Heart left ventricle (tissue), 13 donors: ENCODE data around the gene DAB1.

Experiments
- POLR2A ChIP-seq, 2 donors: fragments of 450-650 bp; IDR thresholded peaks; one replicate each; pipeline ENCODE4 v1.6.1; 2017; ENCODE audit warnings: antibody characterized with exemption in 2 of 2, mild to moderate bottlenecking in 2 of 2, moderate library complexity in 2 of 2
- TF ChIP-seq, protein P1 (sequence below), 12 donors: fragments of 200-600 bp; sonication (generic) in 4 of 12; IDR thresholded peaks; one replicate each; pipeline versions ENCODE4 v1.5.0 to v1.8.0; 2018 to 2022; ENCODE audit warnings: antibody characterized with exemption in 12 of 12, mild to moderate bottlenecking in 5 of 12
- donor health status: ischemic (EF 13 %, LVEDD 7.1; RV severe dilation, severe dysfunction).
- donor health status: DM: no; HTN: yes; CAD: no.
- donor health status: DM: no; HTN: no; CAD: no.
- donor health status: ischemic (EF 25% LVEDD 6.9; RV normal size, moderate dysfunction).
- donor health status: ischemic (EF 25% LVEDD 5.7; RV mildly dilated, moderate dysfunction).
- donor health status: ischemic (EF 35%, LVEDD 5.7; RV mildly dilated, moderate dysfunction).
- donor health status: nonischemic (EF 11% LVEDD 7.7; RV severe dilation, severe dysfunction).
- donor health status: DM: yes; HTN: yes; CAD: no.
- donor health status: PGD.
- donor health status: ischemic (EF 29% LVEDD 5.4; RV normal size, mild dysfunction).
- donor health status: nonischemic (EF 23%, LVEDD 6.1; RV moderate dilation, normal function).

DNA sequence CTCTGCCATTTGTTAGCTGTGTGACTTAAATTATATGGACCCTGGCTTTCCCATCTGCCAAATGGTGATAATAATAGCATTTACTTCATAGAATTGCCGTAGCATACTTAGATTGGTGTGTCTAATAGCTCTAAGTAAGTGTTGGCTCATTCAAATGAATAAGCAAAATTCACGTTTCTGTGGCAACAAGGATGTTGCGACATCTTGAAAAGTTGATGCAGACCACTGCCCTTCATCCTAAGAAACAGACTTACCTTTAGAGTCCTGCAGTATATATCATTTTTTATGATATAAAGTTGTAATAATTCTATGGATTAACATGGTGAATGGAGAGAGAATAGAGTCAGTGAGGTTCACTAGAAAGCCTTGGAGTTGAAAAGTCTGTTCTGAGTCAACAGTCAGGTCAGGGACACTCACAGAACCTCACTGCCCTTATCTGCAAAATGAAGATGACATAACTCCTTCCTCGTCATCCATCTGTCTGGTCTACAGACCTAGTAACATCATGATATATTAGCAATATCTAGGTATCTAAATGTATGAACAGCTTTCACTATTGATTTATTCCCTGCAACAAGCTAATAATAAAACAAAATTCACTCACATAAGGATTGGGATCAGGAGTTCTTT, 290.8 kb downstream of the DAB1 start:
- no peak for TF ChIP-seq POLR2A (IDR thresholded peaks at IDR 0.05)
- TF ChIP-seq, protein P1, sequence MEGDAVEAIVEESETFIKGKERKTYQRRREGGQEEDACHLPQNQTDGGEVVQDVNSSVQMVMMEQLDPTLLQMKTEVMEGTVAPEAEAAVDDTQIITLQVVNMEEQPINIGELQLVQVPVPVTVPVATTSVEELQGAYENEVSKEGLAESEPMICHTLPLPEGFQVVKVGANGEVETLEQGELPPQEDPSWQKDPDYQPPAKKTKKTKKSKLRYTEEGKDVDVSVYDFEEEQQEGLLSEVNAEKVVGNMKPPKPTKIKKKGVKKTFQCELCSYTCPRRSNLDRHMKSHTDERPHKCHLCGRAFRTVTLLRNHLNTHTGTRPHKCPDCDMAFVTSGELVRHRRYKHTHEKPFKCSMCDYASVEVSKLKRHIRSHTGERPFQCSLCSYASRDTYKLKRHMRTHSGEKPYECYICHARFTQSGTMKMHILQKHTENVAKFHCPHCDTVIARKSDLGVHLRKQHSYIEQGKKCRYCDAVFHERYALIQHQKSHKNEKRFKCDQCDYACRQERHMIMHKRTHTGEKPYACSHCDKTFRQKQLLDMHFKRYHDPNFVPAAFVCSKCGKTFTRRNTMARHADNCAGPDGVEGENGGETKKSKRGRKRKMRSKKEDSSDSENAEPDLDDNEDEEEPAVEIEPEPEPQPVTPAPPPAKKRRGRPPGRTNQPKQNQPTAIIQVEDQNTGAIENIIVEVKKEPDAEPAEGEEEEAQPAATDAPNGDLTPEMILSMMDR (IDR thresholded peaks at IDR 0.05) = no peak
